SK-N-SH treated with all-trans-retinoic acid at 6 μM for 48 hours (cell line): ENCODE data around the gene NOSIP.

Experiments
- ATAC-seq: fragments of 200-7000 bp; cut with Tn5 transposase; 3 replicates; pipeline ENCODE4 v1.9.1; 2020; ENCODE audit warnings: mild to moderate bottlenecking, moderate library complexity
- ARNTL ChIP-seq: fragments of 450-650 bp; formaldehyde crosslinking; IDR thresholded peaks from 2 replicates; pipeline ENCODE4 v1.5.0; 2020; ENCODE audit warnings: low read depth, mild to moderate bottlenecking, moderate library complexity, borderline replicate concordance
- CSDC2 ChIP-seq: fragments of 250-450 bp; sonication (Bioruptor Pico); IDR thresholded peaks from 2 replicates; pipeline ENCODE4 v1.5.0; 2020; ENCODE audit warnings: mild to moderate bottlenecking, moderate library complexity
- ESRRG ChIP-seq: fragments of 250-450 bp; sonication (Bioruptor Pico); IDR thresholded peaks from 2 replicates; pipeline ENCODE4 v1.6.1; 2021; ENCODE audit warnings: mild to moderate bottlenecking
- GLIS3 ChIP-seq: fragments of 250-450 bp; sonication (Bioruptor Pico); IDR thresholded peaks from 2 replicates; pipeline ENCODE4 v1.5.0; 2020; ENCODE audit warnings: mild to moderate bottlenecking, moderate library complexity
- ISL1 ChIP-seq: fragments of 250-450 bp; sonication (Bioruptor Pico); IDR thresholded peaks from 2 replicates; pipeline ENCODE4 v2.1.2; 2022; ENCODE audit warnings: mild to moderate bottlenecking, moderate library complexity
- PPARA ChIP-seq: fragments of 250-450 bp; sonication (Bioruptor Pico); IDR thresholded peaks from 2 replicates; pipeline ENCODE4 v1.5.0; 2020; ENCODE audit warnings: mild to moderate bottlenecking, borderline replicate concordance
- RARB ChIP-seq: fragments of 250-450 bp; sonication (Bioruptor Pico); IDR thresholded peaks from 2 replicates; pipeline ENCODE4 v1.8.0; 2021; ENCODE audit warnings: mild to moderate bottlenecking, moderate library complexity
- SNAI2 ChIP-seq: fragments of 250-450 bp; sonication (Bioruptor Pico); IDR thresholded peaks from 2 replicates; pipeline ENCODE4 v1.5.0; 2020; ENCODE audit warnings: mild to moderate bottlenecking, moderate library complexity
- TCF4 ChIP-seq: fragments of 250-450 bp; sonication (Bioruptor Pico); IDR thresholded peaks from 2 replicates; pipeline ENCODE4 v1.8.0; 2021; ENCODE audit warnings: mild to moderate bottlenecking, moderate library complexity, borderline replicate concordance
- TOX ChIP-seq: fragments of 250-450 bp; sonication (Bioruptor Pico); IDR thresholded peaks from 2 replicates; pipeline ENCODE4 v1.8.0; 2021; ENCODE audit warnings: mild to moderate bottlenecking, moderate library complexity, borderline replicate concordance
- ZC3H10 ChIP-seq: fragments of 250-450 bp; sonication (Bioruptor Pico); IDR thresholded peaks from 2 replicates; pipeline ENCODE4 v1.5.1; 2021; ENCODE audit warnings: mild to moderate bottlenecking, moderate library complexity
- ZFP3 ChIP-seq: fragments of 250-450 bp; sonication (Bioruptor Pico); IDR thresholded peaks from 2 replicates; pipeline ENCODE4 v1.5.0; 2020; ENCODE audit warnings: mild to moderate bottlenecking, moderate library complexity
- ZFP30 ChIP-seq: fragments of 450-650 bp; formaldehyde crosslinking; IDR thresholded peaks from 2 replicates; pipeline ENCODE4 v1.5.0; 2022; ENCODE audit warnings: mild to moderate bottlenecking, moderate library complexity
- ZNF565 ChIP-seq: fragments of 450-650 bp; formaldehyde crosslinking; conservative IDR thresholded peaks from 2 replicates; pipeline ENCODE4 v1.5.0; 2020; ENCODE audit warnings: low read depth, mild to moderate bottlenecking, moderate library complexity
- ZNF70 ChIP-seq: fragments of 450-650 bp; formaldehyde crosslinking; IDR thresholded peaks from 2 replicates; pipeline ENCODE4 v1.5.0; 2020; ENCODE audit warnings: mild to moderate bottlenecking, moderate library complexity
- ZNF8 ChIP-seq: fragments of 450-650 bp; formaldehyde crosslinking; IDR thresholded peaks from 2 replicates; pipeline ENCODE4 v1.5.0; 2020; ENCODE audit warnings: mild to moderate bottlenecking, moderate library complexity
- TF ChIP-seq, protein P1 (sequence below): fragments of 250-450 bp; sonication (Bioruptor Pico); IDR thresholded peaks from 2 replicates; pipeline ENCODE4 v1.8.0; 2021; ENCODE audit warnings: low read depth, mild to moderate bottlenecking, moderate library complexity, borderline replicate concordance
- TF ChIP-seq, protein P2 (sequence below): fragments of 250-450 bp; sonication (Bioruptor Pico); IDR thresholded peaks from 2 replicates; pipeline ENCODE4 v1.5.1; 2021; ENCODE audit warnings: mild to moderate bottlenecking, moderate library complexity
- TF ChIP-seq, protein P3 (sequence below): fragments of 250-450 bp; sonication (Bioruptor Pico); IDR thresholded peaks from 2 replicates; pipeline ENCODE4 v1.5.0; 2020; ENCODE audit warnings: mild to moderate bottlenecking, moderate library complexity
- TF ChIP-seq, protein P4 (sequence below): fragments of 250-450 bp; sonication (Bioruptor Pico); IDR thresholded peaks from 2 replicates; pipeline ENCODE4 v1.5.1; 2020; ENCODE audit warnings: low read depth, mild to moderate bottlenecking, moderate library complexity
- TF ChIP-seq, protein P5 (sequence below): fragments of 250-450 bp; sonication (Bioruptor Pico); IDR thresholded peaks from 2 replicates; pipeline ENCODE4 v1.8.0; 2020; ENCODE audit warnings: mild to moderate bottlenecking, moderate library complexity, borderline replicate concordance

NOSIP gene

DNA sequence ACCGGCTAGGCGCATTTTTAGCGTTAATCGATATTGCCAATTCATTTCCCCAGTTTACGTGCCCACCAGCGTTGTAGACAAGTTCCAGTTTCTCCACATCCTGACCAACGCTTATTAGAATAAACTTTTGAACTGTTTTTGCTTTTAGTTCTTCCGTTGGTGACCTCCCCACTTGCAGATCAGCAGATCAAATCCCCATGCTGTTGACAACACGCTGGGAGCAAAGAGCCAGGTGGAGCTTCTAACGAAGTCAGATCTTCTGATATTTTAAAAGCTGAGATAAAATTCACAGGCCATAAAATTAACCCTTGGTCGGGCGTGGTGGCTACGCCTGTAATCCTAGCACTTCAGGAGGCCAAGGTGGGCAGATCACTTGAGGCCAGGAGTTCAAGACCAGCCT, 31.3 kb downstream of the NOSIP start:
- no peak for TF ChIP-seq ZFP3 (CRISPR knock-in tag)
- no peak for TF ChIP-seq ESRRG
- TF ChIP-seq ZC3H10 (CRISPR knock-in tag): no peak
- TF ChIP-seq ARNTL (CRISPR knock-in tag): no peak
- TF ChIP-seq, protein P1, sequence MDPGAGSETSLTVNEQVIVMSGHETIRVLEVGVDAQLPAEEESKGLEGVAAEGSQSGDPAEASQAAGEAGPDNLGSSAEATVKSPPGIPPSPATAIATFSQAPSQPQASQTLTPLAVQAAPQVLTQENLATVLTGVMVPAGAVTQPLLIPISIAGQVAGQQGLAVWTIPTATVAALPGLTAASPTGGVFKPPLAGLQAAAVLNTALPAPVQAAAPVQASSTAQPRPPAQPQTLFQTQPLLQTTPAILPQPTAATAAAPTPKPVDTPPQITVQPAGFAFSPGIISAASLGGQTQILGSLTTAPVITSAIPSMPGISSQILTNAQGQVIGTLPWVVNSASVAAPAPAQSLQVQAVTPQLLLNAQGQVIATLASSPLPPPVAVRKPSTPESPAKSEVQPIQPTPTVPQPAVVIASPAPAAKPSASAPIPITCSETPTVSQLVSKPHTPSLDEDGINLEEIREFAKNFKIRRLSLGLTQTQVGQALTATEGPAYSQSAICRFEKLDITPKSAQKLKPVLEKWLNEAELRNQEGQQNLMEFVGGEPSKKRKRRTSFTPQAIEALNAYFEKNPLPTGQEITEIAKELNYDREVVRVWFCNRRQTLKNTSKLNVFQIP (CRISPR knock-in tag): no peak
- no peak for TF ChIP-seq ZFP30 (CRISPR knock-in tag)
- TF ChIP-seq SNAI2 (CRISPR knock-in tag): no peak
- TF ChIP-seq RARB (CRISPR knock-in tag): no peak
- TF ChIP-seq GLIS3: no peak
- no peak for TF ChIP-seq TCF4 (CRISPR knock-in tag)
- ATAC-seq: no peak

DNA sequence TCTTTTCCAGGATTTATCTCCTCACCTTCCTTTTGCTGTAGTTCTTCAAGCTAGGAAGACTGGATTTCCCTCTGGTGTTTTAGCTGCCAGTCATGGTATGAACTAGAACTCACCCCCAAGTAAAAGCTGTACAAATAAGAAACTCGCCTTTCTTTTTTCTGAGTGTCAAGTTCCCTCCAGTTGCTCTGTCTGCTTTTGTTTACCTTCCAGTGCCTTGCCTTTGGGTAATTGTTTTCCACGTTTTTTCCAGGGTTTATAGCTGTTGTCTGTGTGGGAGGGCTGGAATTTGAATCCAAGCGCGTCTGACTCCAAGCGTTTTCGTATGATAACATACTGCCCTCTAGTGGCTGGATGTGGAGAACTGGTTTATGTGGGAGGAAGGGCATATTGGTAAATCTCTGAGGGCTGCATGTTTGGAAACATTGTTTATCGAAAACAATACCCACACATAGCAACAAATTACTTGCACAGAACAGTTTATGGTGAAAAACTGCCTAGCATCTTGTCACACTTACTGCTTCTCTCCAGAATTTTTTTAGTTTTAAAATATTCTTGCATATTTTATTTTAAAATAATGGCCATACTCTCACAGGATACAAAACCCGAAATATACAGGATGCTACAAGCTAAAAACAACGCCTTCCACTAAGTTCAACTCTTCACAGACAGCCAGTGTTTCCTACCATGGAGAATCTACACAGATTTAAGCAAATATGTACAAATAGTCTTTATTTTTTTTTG, 33.4 kb downstream of the NOSIP start:
- peak; percentile 94 for ATAC-seq
- no peak for TF ChIP-seq GLIS3
- TF ChIP-seq, protein P2, sequence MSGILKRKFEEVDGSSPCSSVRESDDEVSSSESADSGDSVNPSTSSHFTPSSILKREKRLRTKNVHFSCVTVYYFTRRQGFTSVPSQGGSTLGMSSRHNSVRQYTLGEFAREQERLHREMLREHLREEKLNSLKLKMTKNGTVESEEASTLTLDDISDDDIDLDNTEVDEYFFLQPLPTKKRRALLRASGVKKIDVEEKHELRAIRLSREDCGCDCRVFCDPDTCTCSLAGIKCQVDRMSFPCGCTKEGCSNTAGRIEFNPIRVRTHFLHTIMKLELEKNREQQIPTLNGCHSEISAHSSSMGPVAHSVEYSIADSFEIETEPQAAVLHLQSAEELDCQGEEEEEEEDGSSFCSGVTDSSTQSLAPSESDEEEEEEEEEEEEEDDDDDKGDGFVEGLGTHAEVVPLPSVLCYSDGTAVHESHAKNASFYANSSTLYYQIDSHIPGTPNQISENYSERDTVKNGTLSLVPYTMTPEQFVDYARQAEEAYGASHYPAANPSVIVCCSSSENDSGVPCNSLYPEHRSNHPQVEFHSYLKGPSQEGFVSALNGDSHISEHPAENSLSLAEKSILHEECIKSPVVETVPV (CRISPR knock-in tag): no peak
- TF ChIP-seq SNAI2 (CRISPR knock-in tag): no peak
- TF ChIP-seq TOX (CRISPR knock-in tag): no peak
- TF ChIP-seq, protein P3, sequence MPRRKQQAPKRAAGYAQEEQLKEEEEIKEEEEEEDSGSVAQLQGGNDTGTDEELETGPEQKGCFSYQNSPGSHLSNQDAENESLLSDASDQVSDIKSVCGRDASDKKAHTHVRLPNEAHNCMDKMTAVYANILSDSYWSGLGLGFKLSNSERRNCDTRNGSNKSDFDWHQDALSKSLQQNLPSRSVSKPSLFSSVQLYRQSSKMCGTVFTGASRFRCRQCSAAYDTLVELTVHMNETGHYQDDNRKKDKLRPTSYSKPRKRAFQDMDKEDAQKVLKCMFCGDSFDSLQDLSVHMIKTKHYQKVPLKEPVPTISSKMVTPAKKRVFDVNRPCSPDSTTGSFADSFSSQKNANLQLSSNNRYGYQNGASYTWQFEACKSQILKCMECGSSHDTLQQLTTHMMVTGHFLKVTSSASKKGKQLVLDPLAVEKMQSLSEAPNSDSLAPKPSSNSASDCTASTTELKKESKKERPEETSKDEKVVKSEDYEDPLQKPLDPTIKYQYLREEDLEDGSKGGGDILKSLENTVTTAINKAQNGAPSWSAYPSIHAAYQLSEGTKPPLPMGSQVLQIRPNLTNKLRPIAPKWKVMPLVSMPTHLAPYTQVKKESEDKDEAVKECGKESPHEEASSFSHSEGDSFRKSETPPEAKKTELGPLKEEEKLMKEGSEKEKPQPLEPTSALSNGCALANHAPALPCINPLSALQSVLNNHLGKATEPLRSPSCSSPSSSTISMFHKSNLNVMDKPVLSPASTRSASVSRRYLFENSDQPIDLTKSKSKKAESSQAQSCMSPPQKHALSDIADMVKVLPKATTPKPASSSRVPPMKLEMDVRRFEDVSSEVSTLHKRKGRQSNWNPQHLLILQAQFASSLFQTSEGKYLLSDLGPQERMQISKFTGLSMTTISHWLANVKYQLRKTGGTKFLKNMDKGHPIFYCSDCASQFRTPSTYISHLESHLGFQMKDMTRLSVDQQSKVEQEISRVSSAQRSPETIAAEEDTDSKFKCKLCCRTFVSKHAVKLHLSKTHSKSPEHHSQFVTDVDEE (CRISPR knock-in tag): no peak
- no peak for TF ChIP-seq ZNF70
- TF ChIP-seq ARNTL (CRISPR knock-in tag): no peak
- TF ChIP-seq ZNF8 (CRISPR knock-in tag): no peak
- TF ChIP-seq ZFP3 (CRISPR knock-in tag): no peak
- TF ChIP-seq ESRRG: no peak
- TF ChIP-seq PPARA: no peak
- TF ChIP-seq TCF4 (CRISPR knock-in tag): no peak
- TF ChIP-seq, protein P4, sequence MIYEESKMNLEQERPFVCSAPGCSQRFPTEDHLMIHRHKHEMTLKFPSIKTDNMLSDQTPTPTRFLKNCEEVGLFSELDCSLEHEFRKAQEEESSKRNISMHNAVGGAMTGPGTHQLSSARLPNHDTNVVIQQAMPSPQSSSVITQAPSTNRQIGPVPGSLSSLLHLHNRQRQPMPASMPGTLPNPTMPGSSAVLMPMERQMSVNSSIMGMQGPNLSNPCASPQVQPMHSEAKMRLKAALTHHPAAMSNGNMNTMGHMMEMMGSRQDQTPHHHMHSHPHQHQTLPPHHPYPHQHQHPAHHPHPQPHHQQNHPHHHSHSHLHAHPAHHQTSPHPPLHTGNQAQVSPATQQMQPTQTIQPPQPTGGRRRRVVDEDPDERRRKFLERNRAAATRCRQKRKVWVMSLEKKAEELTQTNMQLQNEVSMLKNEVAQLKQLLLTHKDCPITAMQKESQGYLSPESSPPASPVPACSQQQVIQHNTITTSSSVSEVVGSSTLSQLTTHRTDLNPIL: no peak
- TF ChIP-seq, protein P5, sequence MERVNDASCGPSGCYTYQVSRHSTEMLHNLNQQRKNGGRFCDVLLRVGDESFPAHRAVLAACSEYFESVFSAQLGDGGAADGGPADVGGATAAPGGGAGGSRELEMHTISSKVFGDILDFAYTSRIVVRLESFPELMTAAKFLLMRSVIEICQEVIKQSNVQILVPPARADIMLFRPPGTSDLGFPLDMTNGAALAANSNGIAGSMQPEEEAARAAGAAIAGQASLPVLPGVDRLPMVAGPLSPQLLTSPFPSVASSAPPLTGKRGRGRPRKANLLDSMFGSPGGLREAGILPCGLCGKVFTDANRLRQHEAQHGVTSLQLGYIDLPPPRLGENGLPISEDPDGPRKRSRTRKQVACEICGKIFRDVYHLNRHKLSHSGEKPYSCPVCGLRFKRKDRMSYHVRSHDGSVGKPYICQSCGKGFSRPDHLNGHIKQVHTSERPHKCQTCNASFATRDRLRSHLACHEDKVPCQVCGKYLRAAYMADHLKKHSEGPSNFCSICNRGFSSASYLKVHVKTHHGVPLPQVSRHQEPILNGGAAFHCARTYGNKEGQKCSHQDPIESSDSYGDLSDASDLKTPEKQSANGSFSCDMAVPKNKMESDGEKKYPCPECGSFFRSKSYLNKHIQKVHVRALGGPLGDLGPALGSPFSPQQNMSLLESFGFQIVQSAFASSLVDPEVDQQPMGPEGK (CRISPR knock-in tag): no peak

DNA sequence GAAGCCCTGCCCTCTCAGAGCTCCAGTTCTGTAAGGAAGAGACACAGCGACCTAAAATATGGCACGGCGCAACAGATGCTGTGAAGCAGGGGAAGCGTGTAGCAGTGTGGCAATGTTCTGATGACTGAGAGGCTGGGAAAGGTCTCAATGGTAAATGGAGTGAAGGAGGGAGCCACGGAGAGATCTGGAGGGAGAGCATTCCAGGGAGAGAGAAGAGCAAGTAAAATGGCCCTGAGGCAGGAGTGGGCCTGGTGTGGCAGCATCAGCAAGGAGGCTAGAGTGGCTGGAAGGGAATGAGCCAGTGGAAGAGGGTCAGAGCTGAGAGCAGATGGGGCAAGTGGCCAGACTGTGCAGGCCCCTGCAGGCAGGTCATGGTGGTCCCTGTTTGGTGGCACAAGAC, 36.2 kb downstream of the NOSIP start:
- no peak for ATAC-seq
- TF ChIP-seq SNAI2 (CRISPR knock-in tag): no peak
- TF ChIP-seq CSDC2 (CRISPR knock-in tag): no peak
- TF ChIP-seq ESRRG: no peak
- no peak for TF ChIP-seq ARNTL (CRISPR knock-in tag)
- TF ChIP-seq, protein P2 (CRISPR knock-in tag): no peak
- TF ChIP-seq ISL1 (CRISPR knock-in tag): no peak
- TF ChIP-seq GLIS3: no peak
- TF ChIP-seq RARB (CRISPR knock-in tag): no peak
- TF ChIP-seq, protein P1 (CRISPR knock-in tag): no peak
- no peak for TF ChIP-seq ZFP3 (CRISPR knock-in tag)
- TF ChIP-seq ZNF8 (CRISPR knock-in tag): no peak
- TF ChIP-seq PPARA: no peak
- no peak for TF ChIP-seq ZC3H10 (CRISPR knock-in tag)
- TF ChIP-seq ZNF70: no peak
- no peak for TF ChIP-seq ZNF565 (CRISPR knock-in tag)
- no peak for TF ChIP-seq TOX (CRISPR knock-in tag)
- TF ChIP-seq TCF4 (CRISPR knock-in tag): no peak
